K562 (cell line): Measurements from ENCODE around the gene DSP. TPM values are rescaled to one million over a fixed set of nuclear protein-coding genes. Genes with fewer than 3 reads are reported as not detected.

Experiments
- AFF4 ChIP-seq: sonication (generic); formaldehyde crosslinking; IDR thresholded peaks from 2 replicates; pipeline ENCODE4 v1.8.0; 2023; ENCODE audit warnings: mild to moderate bottlenecking, missing genetic modification reagents
- ELF4 ChIP-seq: fragments of 450-650 bp; formaldehyde crosslinking; IDR thresholded peaks from 2 replicates; pipeline ENCODE4 v1.4.0; 2022; ENCODE audit warnings: missing genetic modification characterization
- SOX6 ChIP-seq: fragments of 450-650 bp; IDR thresholded peaks from 2 replicates; pipeline ENCODE4 v1.6.1; 2014; ENCODE audit warnings: mild to moderate bottlenecking
- ZNF696 ChIP-seq: fragments of 250-450 bp; sonication (Bioruptor Pico); conservative IDR thresholded peaks from 2 replicates; pipeline ENCODE4 v1.4.0; 2020; ENCODE audit warnings: mild to moderate bottlenecking, moderate library complexity
- polyA plus RNA-seq, 8 experiments: library from polyadenylated mRNA; depleted of rRNA in 4 of 8; stranded (reverse) in 5 of 8; unstranded in 3 of 8; fragments of >200 nt; fragmentation: Nextera tagmentation in 2 of 8; fragmentation: Illumina TruSeq in 1 of 8; extraction: Ambion mirVana in 2 of 8; extraction: Trizol in 1 of 8; gene quantifications; 2 replicates each; pipeline versions ENCODE4 v1.2.1 to v1.2.3, GENCODE V29; 2011 to 2014; ENCODE audit warnings: inconsistent platforms in 1 of 8, missing spikeins in 1 of 8
- total RNA-seq, 7 experiments: library from RNA; depleted of rRNA in 6 of 7; stranded (reverse); fragments of >200 nt in 6 of 7; fragmentation: Illumina TruSeq in 2 of 7; extraction: Trizol in 2 of 7; gene quantifications; 2 replicates each; pipeline versions ENCODE4 v1.2.1 to v1.2.3, GENCODE V29; 2011 to 2021; ENCODE audit warnings: low replicate concordance in 1 of 7
- TF ChIP-seq, protein P1 (sequence below), 3 experiments: IDR thresholded peaks in 2 of 3; conservative IDR thresholded peaks in 1 of 3; 2 replicates each; pipeline ENCODE4 v1.5.1; 2011 to 2012; ENCODE audit warnings: low read length in 3 of 3, mild to moderate bottlenecking in 3 of 3, control low read depth in 2 of 3, improper control_type of control experiment in 1 of 3, inconsistent platforms in 1 of 3, low read depth in 1 of 3, mixed read lengths in 1 of 3, moderate library complexity in 1 of 3; ENCODE audit not compliant: insufficient read depth in 2 of 3
- TF ChIP-seq, protein P2 (sequence below): sonication (generic); formaldehyde crosslinking; IDR thresholded peaks from 2 replicates; pipeline ENCODE4 v1.8.0; 2022; ENCODE audit warnings: mild to moderate bottlenecking, missing genetic modification reagents, borderline replicate concordance

The DSP gene
- total and polyA plus RNA-seq, 9 of the 15 experiments (the other 6 are each of a cell fraction or from before 2014, with no cell fraction given), result under 0.01 to 0.24 (median 0.03) TPM; not detected in 2

DNA sequence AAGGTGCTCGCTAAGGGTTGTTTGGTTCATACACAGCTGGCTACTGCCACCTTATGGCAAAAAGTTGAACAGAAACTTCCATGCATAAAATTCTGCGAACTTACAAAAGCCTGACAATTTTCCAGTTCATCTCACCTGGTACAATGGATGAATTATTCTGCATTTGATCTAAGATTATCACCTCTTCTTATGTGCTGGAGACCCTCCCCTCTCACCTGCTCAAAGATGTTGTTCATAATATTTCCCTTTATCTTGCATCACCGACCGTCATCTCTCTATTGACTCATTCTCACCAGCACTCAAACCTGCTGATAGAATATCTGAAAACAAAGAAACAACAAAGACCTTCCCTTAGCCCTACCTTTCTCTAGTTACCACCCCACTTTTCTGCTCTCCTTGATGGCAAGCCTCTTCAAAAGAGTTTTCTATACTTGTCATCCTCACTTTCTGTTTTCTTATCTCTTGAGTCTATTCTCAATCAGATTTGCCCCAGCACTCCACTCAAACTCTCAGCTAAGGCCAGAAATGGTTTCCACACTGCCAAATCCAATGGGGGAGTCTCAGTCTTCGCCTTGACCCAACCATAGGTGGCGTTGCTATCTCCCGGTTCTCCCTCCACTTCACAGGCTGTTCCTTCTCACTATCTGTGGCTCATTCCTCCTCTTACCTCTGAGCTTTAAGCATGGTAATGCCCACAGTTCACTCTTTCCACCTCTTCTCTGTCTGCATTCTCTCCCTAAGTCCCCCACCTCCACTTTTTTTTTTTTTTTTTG, 74.3 kb downstream of the DSP start (continued):
- TF ChIP-seq, protein P1, sequence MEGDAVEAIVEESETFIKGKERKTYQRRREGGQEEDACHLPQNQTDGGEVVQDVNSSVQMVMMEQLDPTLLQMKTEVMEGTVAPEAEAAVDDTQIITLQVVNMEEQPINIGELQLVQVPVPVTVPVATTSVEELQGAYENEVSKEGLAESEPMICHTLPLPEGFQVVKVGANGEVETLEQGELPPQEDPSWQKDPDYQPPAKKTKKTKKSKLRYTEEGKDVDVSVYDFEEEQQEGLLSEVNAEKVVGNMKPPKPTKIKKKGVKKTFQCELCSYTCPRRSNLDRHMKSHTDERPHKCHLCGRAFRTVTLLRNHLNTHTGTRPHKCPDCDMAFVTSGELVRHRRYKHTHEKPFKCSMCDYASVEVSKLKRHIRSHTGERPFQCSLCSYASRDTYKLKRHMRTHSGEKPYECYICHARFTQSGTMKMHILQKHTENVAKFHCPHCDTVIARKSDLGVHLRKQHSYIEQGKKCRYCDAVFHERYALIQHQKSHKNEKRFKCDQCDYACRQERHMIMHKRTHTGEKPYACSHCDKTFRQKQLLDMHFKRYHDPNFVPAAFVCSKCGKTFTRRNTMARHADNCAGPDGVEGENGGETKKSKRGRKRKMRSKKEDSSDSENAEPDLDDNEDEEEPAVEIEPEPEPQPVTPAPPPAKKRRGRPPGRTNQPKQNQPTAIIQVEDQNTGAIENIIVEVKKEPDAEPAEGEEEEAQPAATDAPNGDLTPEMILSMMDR (IDR thresholded peaks at IDR 0.05 in 2 of 3, conservative IDR thresholded peaks at IDR 0.05 in 1 of 3; ENCODE audit: insufficient read depth in 2 of 3, low read depth in 1 of 3, low read length in 3 of 3), result peak; percentile 73 to 95 (median 82)
- TF ChIP-seq, protein P2, sequence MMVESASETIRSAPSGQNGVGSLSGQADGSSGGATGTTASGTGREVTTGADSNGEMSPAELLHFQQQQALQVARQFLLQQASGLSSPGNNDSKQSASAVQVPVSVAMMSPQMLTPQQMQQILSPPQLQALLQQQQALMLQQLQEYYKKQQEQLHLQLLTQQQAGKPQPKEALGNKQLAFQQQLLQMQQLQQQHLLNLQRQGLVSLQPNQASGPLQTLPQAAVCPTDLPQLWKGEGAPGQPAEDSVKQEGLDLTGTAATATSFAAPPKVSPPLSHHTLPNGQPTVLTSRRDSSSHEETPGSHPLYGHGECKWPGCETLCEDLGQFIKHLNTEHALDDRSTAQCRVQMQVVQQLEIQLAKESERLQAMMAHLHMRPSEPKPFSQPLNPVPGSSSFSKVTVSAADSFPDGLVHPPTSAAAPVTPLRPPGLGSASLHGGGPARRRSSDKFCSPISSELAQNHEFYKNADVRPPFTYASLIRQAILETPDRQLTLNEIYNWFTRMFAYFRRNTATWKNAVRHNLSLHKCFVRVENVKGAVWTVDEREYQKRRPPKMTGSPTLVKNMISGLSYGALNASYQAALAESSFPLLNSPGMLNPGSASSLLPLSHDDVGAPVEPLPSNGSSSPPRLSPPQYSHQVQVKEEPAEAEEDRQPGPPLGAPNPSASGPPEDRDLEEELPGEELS (CRISPR knock-in tag), result no peak
- TF ChIP-seq AFF4 (0 out of 2 replicates have a peak, but pooled peaks have one; percentile 35), ZNF696 (CRISPR knock-in tag) (no peak), ELF4 (CRISPR knock-in tag) (peak; percentile 19; the same call in 1 of the 2 replicates), SOX6 (peak; percentile 41; the same call in 1 of the 2 replicates)
